22Rv1 (cell line): ENCODE data around the gene NUDT16L1.

Experiments used
- CTCF ChIP-seq: fragments of 450-650 bp; IDR thresholded peaks from 2 replicates; pipeline ENCODE4 v1.5.1; 2017; ENCODE audit warnings: mild to moderate bottlenecking
- ZFX ChIP-seq: fragments of 450-650 bp; IDR thresholded peaks from 2 replicates; pipeline ENCODE4 v1.6.1; 2017; ENCODE audit warnings: antibody characterized with exemption, borderline replicate concordance

GRCh38 chr16:4675864-4676786 is 17.2 kb upstream of the NUDT16L1 start:
- TF ChIP-seq CTCF (no peak), ZFX (no peak)
